K562 (cell line): Measurements from ENCODE around the gene ARMH1. TPM values are rescaled to one million over a fixed set of nuclear protein-coding genes. Genes with fewer than 3 reads are reported as not detected.

ENCODE experiments used
- ATAC-seq: fragments of 200-7000 bp; cut with Tn5 transposase; 3 replicates; pipeline ENCODE4 v1.9.1; 2020; ENCODE audit warnings: moderate library complexity
- BruUV-seq: library from RNA; stranded (reverse); fragments of 400-500 nt; replicated peaks from 2 replicates; lab custom pipeline; 2021; lab: Mats Ljungman, UMichigan
- CTCF ChIA-PET: fragments of 300-600 bp; formaldehyde crosslinking; extraction: SDS; loops from one replicate; lab custom pipeline; 2021; ENCODE audit warnings: low intra/inter-chr PET ratio; lab: Yijun Ruan, JAX
- POLR2A ChIA-PET: fragments of 300-600, 350-650 bp; sonication (Branson Sonifier 250); formaldehyde crosslinking; extraction: SDS; loops from one replicate; lab custom pipeline; 2021; ENCODE audit warnings: antibody characterized with exemption, inconsistent platforms; lab: Yijun Ruan, JAX
- DNase-seq, 4 experiments: peaks; one replicate each; pipeline versions ENCODE4 v3.0.0 to v3.0.0-alpha.2; 2011 to 2018; ENCODE audit warnings: low spot score in 3 of 4, mixed read lengths in 3 of 4; ENCODE audit errors: extremely low read depth in 1 of 4
- FAIRE-seq: peaks from 2 replicates; lab custom pipeline; 2011; peaks lifted over from hg19 to GRCh38; lab: Jason Lieb, UNC
- H2AFZ ChIP-seq: 2 replicates; pipeline ENCODE4 v1.6.0; 2011; ENCODE audit warnings: low read depth, low read length, control low read depth, inconsistent platforms
- H3K27ac ChIP-seq: fragments of 200-600 bp; 3 replicates; pipeline ENCODE4 v1.8.0; 2011; ENCODE audit warnings: low read depth, mild to moderate bottlenecking, control low read depth, inconsistent platforms, low read length, moderate library complexity, mixed read lengths; ENCODE audit errors: extremely low read depth
- H3K27me3 ChIP-seq, 2 experiments: fragments of 300-600 bp in 1 of 2; 2 replicates in 1 of 2; 3 replicates in 1 of 2; pipeline versions ENCODE4 v1.6.0 to v1.8.0; 2011; ENCODE audit warnings: inconsistent platforms in 2 of 2, low read length in 2 of 2, mild to moderate bottlenecking in 1 of 2, mixed read lengths in 1 of 2, moderate library complexity in 1 of 2; ENCODE audit not compliant: control insufficient read depth in 2 of 2, insufficient read depth in 2 of 2
- H3K36me3 ChIP-seq: fragments of 300-600 bp; 3 replicates; pipeline ENCODE4 v1.8.0; 2011; ENCODE audit warnings: mild to moderate bottlenecking, low read length, inconsistent platforms; ENCODE audit not compliant: control insufficient read depth, insufficient read depth
- H3K4me1 ChIP-seq, 2 experiments: fragments of 200-600 bp in 1 of 2; replicated peaks in 1 of 2; 2 replicates in 1 of 2; 3 replicates in 1 of 2; pipeline versions ENCODE4 v1.5.1 to v1.8.0; 2011; ENCODE audit warnings: inconsistent platforms in 2 of 2, low read length in 2 of 2, mild to moderate bottlenecking in 1 of 2, mixed read lengths in 1 of 2, moderate library complexity in 1 of 2; ENCODE audit not compliant: control insufficient read depth in 2 of 2, insufficient read depth in 2 of 2
- H3K4me2 ChIP-seq: 2 replicates; pipeline ENCODE4 v1.6.1; 2011; ENCODE audit warnings: low read length, control low read depth, inconsistent platforms, mixed read lengths; ENCODE audit not compliant: insufficient read depth
- H3K4me3 ChIP-seq: fragments of 200-600 bp; sonication (generic), shearing (Covaris generic); 2 replicates; pipeline ENCODE4 v1.5.1; 2016; ENCODE audit warnings: control low read depth, inconsistent platforms
- H3K79me2 ChIP-seq: fragments of 200-600 bp; 3 replicates; pipeline ENCODE4 v1.8.0; 2011; ENCODE audit warnings: low read length, inconsistent platforms; ENCODE audit not compliant: control insufficient read depth, insufficient read depth
- H3K9ac ChIP-seq, 2 experiments: 2 replicates each; pipeline versions ENCODE4 v1.6.0 to v1.6.1; 2011; ENCODE audit warnings: low read depth in 2 of 2, low read length in 2 of 2, control low read depth in 1 of 2, inconsistent platforms in 1 of 2, mild to moderate bottlenecking in 1 of 2, mixed read lengths in 1 of 2; ENCODE audit not compliant: insufficient read depth in 1 of 2
- H3K9me1 ChIP-seq: one replicate; pipeline ENCODE4 v1.6.0; 2011; ENCODE audit warnings: inconsistent platforms, mild to moderate bottlenecking, low read length, moderate library complexity; ENCODE audit not compliant: control insufficient read depth, insufficient read depth
- H3K9me3 ChIP-seq: replicated peaks from 2 replicates; pipeline ENCODE4 v1.5.1; 2011; ENCODE audit warnings: low read depth, low read length, inconsistent platforms; ENCODE audit not compliant: control insufficient read depth, insufficient read depth
- H4K20me1 ChIP-seq: replicated peaks from 2 replicates; pipeline ENCODE4 v1.6.1; 2011; ENCODE audit warnings: low read length, inconsistent platforms, mixed read lengths; ENCODE audit not compliant: control insufficient read depth, insufficient read depth
- CAMTA2 ChIP-seq: fragments of 250-450 bp; sonication (Bioruptor Pico); conservative IDR thresholded peaks from 2 replicates; pipeline ENCODE4 v1.5.1; 2022
- MYBL2 ChIP-seq, 2 experiments: fragments of 450-650 bp in 1 of 2; sonication (generic) in 1 of 2; formaldehyde crosslinking in 1 of 2; IDR thresholded peaks; 2 replicates each; pipeline versions ENCODE4 v1.6.1 to v1.8.1; 2017 to 2022; ENCODE audit warnings: borderline replicate concordance in 1 of 2, inconsistent platforms in 1 of 2, low read depth in 1 of 2, mild to moderate bottlenecking in 1 of 2, missing genetic modification reagents in 1 of 2, moderate library complexity in 1 of 2
- RBFOX2 ChIP-seq: fragments of 200-400 bp; formaldehyde crosslinking; IDR thresholded peaks from 2 replicates; pipeline ENCODE4 v1.6.1; 2017; ENCODE audit warnings: low read depth, mild to moderate bottlenecking, low read length, moderate library complexity
- TFAP4 ChIP-seq: sonication (generic); formaldehyde crosslinking; IDR thresholded peaks from 2 replicates; pipeline ENCODE4 v1.8.0; 2022; ENCODE audit warnings: missing genetic modification reagents, mild to moderate bottlenecking, moderate library complexity, borderline replicate concordance
- ZFP91 ChIP-seq: sonication (generic); formaldehyde crosslinking; IDR thresholded peaks from 2 replicates; pipeline ENCODE4 v1.8.0; 2022; ENCODE audit warnings: mild to moderate bottlenecking, missing genetic modification reagents
- WGBS: fragments of 100-300 bp; shearing (Covaris generic); methylation state at CpG from one replicate; pipeline ENCODE4 v1.1.6; 2016; ENCODE audit warnings: low coverage, mixed read lengths; ENCODE audit not compliant: insufficient coverage; ENCODE audit errors: missing lambda C conversion rate; 5-methylcytosine and 5-hydroxymethylcytosine counted together
- in situ Hi-C: fragments of 300-500 bp; cut with MboI; formaldehyde crosslinking; loops from 4 replicates; pipeline ENCODE4 v1.15.0; 2018; ENCODE audit warnings: inconsistent platforms, mixed read lengths
- intact Hi-C: fragments of 100-400 bp; cut with micrococcal nuclease; formaldehyde crosslinking; loops from 2 replicates; pipeline ENCODE4 v1.14.2; 2022
- polyA plus RNA-seq, 8 experiments: library from polyadenylated mRNA; depleted of rRNA in 4 of 8; stranded (reverse) in 5 of 8; unstranded in 3 of 8; fragments of >200 nt; fragmentation: Nextera tagmentation in 2 of 8; fragmentation: Illumina TruSeq in 1 of 8; extraction: Ambion mirVana in 2 of 8; extraction: Trizol in 1 of 8; gene quantifications; 2 replicates each; pipeline versions ENCODE4 v1.2.1 to v1.2.3, GENCODE V29; 2011 to 2014; ENCODE audit warnings: inconsistent platforms in 1 of 8, missing spikeins in 1 of 8
- total RNA-seq, 7 experiments: library from RNA; depleted of rRNA in 6 of 7; stranded (reverse); fragments of >200 nt in 6 of 7; fragmentation: Illumina TruSeq in 2 of 7; extraction: Trizol in 2 of 7; gene quantifications; 2 replicates each; pipeline versions ENCODE4 v1.2.1 to v1.2.3, GENCODE V29; 2011 to 2021; ENCODE audit warnings: low replicate concordance in 1 of 7

ARMH1 gene
- total and polyA plus RNA-seq, 9 of the 15 experiments (the other 6 are each of a cell fraction or from before 2014, with no cell fraction given) = 0.41 TPM; not detected in 8

- TF ChIP-seq ZFP91 = no peak
- TF ChIP-seq CAMTA2 (CRISPR knock-in tag) = no peak
- no peak for TF ChIP-seq MYBL2 (IDR thresholded peaks at IDR 0.05; ENCODE audit: low read depth)
- no peak for TF ChIP-seq MYBL2 (CRISPR knock-in tag; IDR thresholded peaks at IDR 0.05; ENCODE audit: borderline replicate concordance)
Measured at GRCh38 chr1:44647896-44648295, 26.6 kb upstream of the ARMH1 start (continued).

- Histone ChIP-seq H3K27me3 (no peaks in the 10 kb centered on the region), H3K4me2 (no peak overlapping the region), H3K9ac (peak overlapping the region in 1 of 2 experiments; percentile 21; a peak in 1 of 4 replicates), H2AFZ (no peak overlapping the region), H3K9me3 (no peaks in the 10 kb centered on the region), H3K27ac (no peak overlapping the region), H3K9me1 (no peaks in the 10 kb centered on the region), H3K4me3 (no peak overlapping the region), H4K20me1 (peaks cover 11% of the 10 kb centered on the region), H3K36me3 (peaks cover 77% of the 10 kb centered on the region; the same call in 2 of the 3 replicates), H3K79me2 (no peaks in the 10 kb centered on the region), H3K4me1 (peaks cover 0 to 18% of the 10 kb centered on the region in 2 experiments; a peak in 2 of 5 replicates)
- ChIA-PET CTCF (interaction anchor here (1.2 kb wide), 1 partner anchor 40 kb away, joined by 5 read pairs; no protein-coding TSS in a partner anchor), POLR2A (interaction anchor here (0.6 to 17.6 kb wide), 3 partner anchors 15 to 73 kb away, joined by 5 to 328 read pairs (median 8); no protein-coding TSS in a partner anchor)
- intact Hi-C loops (no loop called here), in situ Hi-C loops (no loop called here)
- DNase-seq (no peak), FAIRE-seq (no peak), ATAC-seq (no peak)
- whole genome bisulfite sequencing = 88% methylated on average over 13 of the region's 13 CpGs
- no TSS peak for BruUV-seq
- 0 out of 2 replicates have a peak, but pooled peaks have one; percentile 16 for TF ChIP-seq RBFOX2
- no peak for TF ChIP-seq TFAP4 (CRISPR knock-in tag)
- TF ChIP-seq, all 486 proteins: peak for 1
Measured at GRCh38 chr1:44648529-44649250, 25.8 kb upstream of the ARMH1 start.
